Measurements from ENCODE around the gene CXCL9.

DNA sequence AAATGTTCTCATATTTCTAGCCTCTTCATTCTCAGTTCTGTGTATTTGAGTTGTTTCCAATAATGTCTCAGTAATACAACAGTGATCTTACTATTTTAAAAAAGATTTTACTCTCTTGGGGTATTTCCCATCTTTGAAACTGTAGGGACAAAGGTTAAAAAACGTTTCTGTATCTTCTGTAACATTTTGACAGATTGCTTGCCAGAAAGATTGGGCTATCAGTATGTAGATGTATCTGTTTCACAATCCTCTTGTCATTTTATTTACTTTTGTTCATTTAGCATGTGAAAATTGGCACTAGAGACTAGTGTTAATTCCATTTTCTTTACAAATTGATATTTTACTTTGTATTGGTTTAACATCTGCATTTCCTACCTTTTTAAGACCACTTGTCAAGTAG, 6.2 kb upstream of the CXCL9 start:
- TF ChIP-seq POLR2A (IDR thresholded peaks at IDR 0.05), result no peak
- no peak for TF ChIP-seq CTCF (IDR thresholded peaks at IDR 0.05 in 8 of 11, conservative IDR thresholded peaks at IDR 0.05 in 3 of 11)
- no peak for TF ChIP-seq POLR2AphosphoS5 (IDR thresholded peaks at IDR 0.05)
